H54 (cell line): Measurements from ENCODE around the gene PTGR3.

Source experiments
- DNase-seq: peaks from one replicate; pipeline ENCODE4 v3.0.0; 2011; ENCODE audit warnings: low spot score, mixed read lengths; ENCODE audit not compliant: insufficient read length
- FAIRE-seq: peaks from 3 replicates; lab custom pipeline; 2011; peaks lifted over from hg19 to GRCh38; lab: Jason Lieb, UNC
- POLR2A ChIP-seq: IDR thresholded peaks from 2 replicates; pipeline ENCODE4 v1.6.1; 2011; ENCODE audit warnings: low read depth, mild to moderate bottlenecking, low read length

Gene PTGR3

GRCh38 chr18:75215663-75216062 is 6.7 kb upstream of the PTGR3 start:
- TF ChIP-seq POLR2A = no peak
- FAIRE-seq (no peak), DNase-seq (no peak)

- TF ChIP-seq POLR2A = no peak
- no peak for DNase-seq
- no peak for FAIRE-seq
Measured at GRCh38 chr18:75214766-75215510, 6.0 kb upstream of the PTGR3 start.

- no peak for TF ChIP-seq POLR2A
- DNase-seq = no peak
- no peak for FAIRE-seq
Measured at GRCh38 chr18:75214332-75214690, 5.4 kb upstream of the PTGR3 start.

- FAIRE-seq (no peak), DNase-seq (no peak)
- no peak for TF ChIP-seq POLR2A
Measured at GRCh38 chr18:75213611-75214331, 4.8 kb upstream of the PTGR3 start.

GRCh38 chr18:75212751-75213090 is 3.8 kb upstream of the PTGR3 start:
- FAIRE-seq (no peak), DNase-seq (no peak)
- TF ChIP-seq POLR2A = no peak

GRCh38 chr18:75211953-75212750 is 3.2 kb upstream of the PTGR3 start:
- FAIRE-seq (no peak), DNase-seq (no peak)
- TF ChIP-seq POLR2A = no peak

- TF ChIP-seq POLR2A = no peak
- DNase-seq = no peak
- FAIRE-seq = no peak
Measured at GRCh38 chr18:75211626-75211952, 2.6 kb upstream of the PTGR3 start.

- FAIRE-seq = no peak
Measured at GRCh38 chr18:75211002-75211621, 2.2 kb upstream of the PTGR3 start.

GRCh38 chr18:75210274-75211001 is 1.5 kb upstream of the PTGR3 start, which contains the start of gene TSHZ1:
TSS of gene TSHZ1 (plus strand) at chr18:75210797. CDS start at chr18:75211877, 1,080 bp downstream.
- no peak for FAIRE-seq
- no peak; the same call in 1 of the 2 replicates for TF ChIP-seq POLR2A
- DNase-seq = peak; percentile 41

More at GRCh38 chr18:75211002-75211621, 2.2 kb upstream of the PTGR3 start:
- TF ChIP-seq POLR2A = no peak
- no peak for DNase-seq

- no peak for DNase-seq
- no peak for TF ChIP-seq POLR2A
- FAIRE-seq = no peak
Measured at GRCh38 chr18:75209951-75210258, 966 bp upstream of the PTGR3 start.

GRCh38 chr18:75208836-75209128 is 157 bp downstream of the PTGR3 start:
- DNase-seq (no peak), FAIRE-seq (no peak)
- no peak for TF ChIP-seq POLR2A

GRCh38 chr18:75208155-75208835 is 644 bp downstream of the PTGR3 start:
- DNase-seq = no peak
- FAIRE-seq = no peak

More at GRCh38 chr18:75208155-75208835, 644 bp downstream of the PTGR3 start:
- no peak for TF ChIP-seq POLR2A
